ENCODE data around the gene TMC1. TPM values are rescaled to one million over a fixed set of nuclear protein-coding genes. Genes with fewer than 3 reads are reported as not detected.

TMC1 gene
- total RNA-seq, 2 donors from 2014 or later, result 0.09 TPM; not detected in 1

DNA sequence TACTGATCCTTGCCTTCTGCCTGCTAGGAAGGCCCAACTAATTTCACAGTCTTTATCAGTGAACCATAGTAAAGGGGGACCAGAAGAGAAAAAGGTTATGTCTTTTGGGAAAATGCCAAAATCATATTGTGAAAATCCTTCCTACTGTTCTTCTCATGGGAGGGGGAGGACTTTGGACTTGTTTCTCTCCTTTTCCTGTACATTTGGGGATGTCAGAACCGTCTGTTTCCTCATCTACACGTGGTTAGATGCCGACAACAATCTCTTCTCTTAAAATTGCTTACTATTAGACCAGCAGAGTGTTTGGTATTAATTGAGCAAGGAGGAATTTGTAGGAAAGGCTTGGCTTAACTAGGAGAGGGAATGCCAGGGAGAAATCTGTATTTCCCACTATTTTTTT, 77.2 kb downstream of the TMC1 start:
- Histone ChIP-seq H3K9ac (ENCODE audit: extremely low read depth, low read length, poor library complexity, severe bottlenecking) (no peak overlapping the region), H3K27me3 (ENCODE audit: control insufficient read depth, insufficient read depth, low read length, poor library complexity, severe bottlenecking) (no peaks in the 10 kb centered on the region), H3K27ac (ENCODE audit: low read depth, low read length) (no peak overlapping the region), H3K4me3 (ENCODE audit: low read length) (no peak overlapping the region), H3K9me3 (ENCODE audit: control insufficient read depth, low read length) (no peaks in the 10 kb centered on the region), H3K4me1 (ENCODE audit: control insufficient read depth, insufficient read depth, low read length) (no peaks in the 10 kb centered on the region), H3K36me3 (ENCODE audit: control insufficient read depth, insufficient read depth, low read length) (no peaks in the 10 kb centered on the region)
- no peaks in the 10 kb centered on the region for H3K4me1 Mint-ChIP-seq
- TF ChIP-seq, protein P1, sequence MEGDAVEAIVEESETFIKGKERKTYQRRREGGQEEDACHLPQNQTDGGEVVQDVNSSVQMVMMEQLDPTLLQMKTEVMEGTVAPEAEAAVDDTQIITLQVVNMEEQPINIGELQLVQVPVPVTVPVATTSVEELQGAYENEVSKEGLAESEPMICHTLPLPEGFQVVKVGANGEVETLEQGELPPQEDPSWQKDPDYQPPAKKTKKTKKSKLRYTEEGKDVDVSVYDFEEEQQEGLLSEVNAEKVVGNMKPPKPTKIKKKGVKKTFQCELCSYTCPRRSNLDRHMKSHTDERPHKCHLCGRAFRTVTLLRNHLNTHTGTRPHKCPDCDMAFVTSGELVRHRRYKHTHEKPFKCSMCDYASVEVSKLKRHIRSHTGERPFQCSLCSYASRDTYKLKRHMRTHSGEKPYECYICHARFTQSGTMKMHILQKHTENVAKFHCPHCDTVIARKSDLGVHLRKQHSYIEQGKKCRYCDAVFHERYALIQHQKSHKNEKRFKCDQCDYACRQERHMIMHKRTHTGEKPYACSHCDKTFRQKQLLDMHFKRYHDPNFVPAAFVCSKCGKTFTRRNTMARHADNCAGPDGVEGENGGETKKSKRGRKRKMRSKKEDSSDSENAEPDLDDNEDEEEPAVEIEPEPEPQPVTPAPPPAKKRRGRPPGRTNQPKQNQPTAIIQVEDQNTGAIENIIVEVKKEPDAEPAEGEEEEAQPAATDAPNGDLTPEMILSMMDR (conservative IDR thresholded peaks at IDR 0.05), result no peak
- no peak overlapping the region for H3K27ac Mint-ChIP-seq
- H3K36me3 Mint-ChIP-seq (ENCODE audit: low read depth), result no peaks in the 10 kb centered on the region
- no peaks in the 10 kb centered on the region for H3K27me3 Mint-ChIP-seq (ENCODE audit: insufficient read depth)
- H3K4me3 Mint-ChIP-seq, result no peak overlapping the region
- WGBS, 2 experiments (ENCODE audit: insufficient coverage in 1 of 2, insufficient read length in 1 of 2), result 89% methylated on average over 3 of the region's 3 CpGs; no CpG with 5 or more reads in 1 of the 2 experiments
- no peaks in the 10 kb centered on the region for H3K9me3 Mint-ChIP-seq
- DNase-seq, result no peak

DNA sequence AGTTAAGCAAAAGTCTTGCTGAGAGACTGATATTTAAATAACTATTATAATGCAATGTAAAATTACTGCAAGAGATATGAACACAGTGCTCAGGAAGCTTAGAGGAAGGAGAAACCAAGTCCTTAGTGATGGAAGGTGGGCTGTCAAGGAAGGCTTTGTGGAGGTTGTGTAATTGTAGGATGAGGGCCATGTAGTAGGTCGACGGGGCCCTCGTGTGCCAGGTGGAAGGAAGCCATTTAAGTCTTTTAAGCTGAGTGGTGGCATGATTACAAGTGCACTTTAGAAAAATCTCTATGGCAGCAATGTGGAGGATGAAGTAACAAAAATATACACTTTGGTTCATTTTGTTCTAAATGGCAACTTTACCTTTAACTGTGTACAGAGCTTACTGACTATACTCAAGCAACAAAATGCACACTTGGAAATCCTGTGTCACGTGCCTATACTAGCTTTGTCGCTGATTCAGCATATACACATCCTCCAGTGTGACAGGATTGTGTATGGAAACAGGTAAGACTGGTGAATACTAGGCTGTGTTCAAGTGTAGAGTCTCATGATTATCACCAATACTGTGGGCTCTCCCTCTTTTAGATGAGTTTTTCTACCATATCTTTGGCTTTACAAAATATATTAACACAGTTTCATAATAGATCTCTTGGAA, 78.6 kb downstream of the TMC1 start:
- Histone ChIP-seq H3K4me1 (ENCODE audit: control insufficient read depth, insufficient read depth, low read length) (no peaks in the 10 kb centered on the region), H3K36me3 (ENCODE audit: control insufficient read depth, insufficient read depth, low read length) (no peaks in the 10 kb centered on the region), H3K27me3 (ENCODE audit: control insufficient read depth, insufficient read depth, low read length, poor library complexity, severe bottlenecking) (no peaks in the 10 kb centered on the region), H3K27ac (ENCODE audit: low read depth, low read length) (no peak overlapping the region), H3K9me3 (ENCODE audit: control insufficient read depth, low read length) (no peaks in the 10 kb centered on the region), H3K9ac (ENCODE audit: extremely low read depth, low read length, poor library complexity, severe bottlenecking) (no peak overlapping the region), H3K4me3 (ENCODE audit: low read length) (no peak overlapping the region)
- Mint-ChIP-seq H3K27ac (no peak overlapping the region), H3K9me3 (no peaks in the 10 kb centered on the region), H3K36me3 (ENCODE audit: low read depth) (no peaks in the 10 kb centered on the region), H3K27me3 (ENCODE audit: insufficient read depth) (no peaks in the 10 kb centered on the region), H3K4me3 (no peak overlapping the region), H3K4me1 (no peaks in the 10 kb centered on the region)
- no peak for DNase-seq
- TF ChIP-seq, protein P1 (conservative IDR thresholded peaks at IDR 0.05), result no peak
- WGBS, 2 experiments (ENCODE audit: insufficient coverage in 1 of 2, insufficient read length in 1 of 2), result 88 to 89% methylated on average over 3 to 5 of the region's 5 CpGs

DNA sequence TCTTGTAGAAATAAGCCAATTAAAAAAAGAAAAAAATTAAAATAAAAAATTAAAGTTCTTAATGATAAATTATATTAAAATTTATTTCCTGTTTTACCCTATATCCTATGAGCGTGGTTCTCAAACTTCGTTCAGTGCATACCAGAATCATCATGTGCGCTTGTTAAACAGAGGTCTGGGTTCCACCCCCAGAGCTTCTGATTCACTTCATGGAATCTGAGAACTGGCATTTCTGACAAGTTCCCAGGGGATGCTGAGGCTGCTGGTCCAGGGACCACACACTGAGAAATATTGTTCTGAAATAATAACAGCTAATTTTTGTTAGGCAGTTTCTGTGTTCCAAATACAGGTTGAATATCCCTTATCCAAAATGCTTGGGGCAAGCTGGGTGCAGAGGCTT, 79.3 kb downstream of the TMC1 start:
- Mint-ChIP-seq H3K27me3 (ENCODE audit: insufficient read depth) (no peaks in the 10 kb centered on the region), H3K9me3 (no peaks in the 10 kb centered on the region), H3K27ac (no peak overlapping the region), H3K4me1 (no peaks in the 10 kb centered on the region), H3K4me3 (no peak overlapping the region), H3K36me3 (ENCODE audit: low read depth) (no peaks in the 10 kb centered on the region)
- 92 to 97% methylated on average over 3 of the region's 3 CpGs for WGBS, 2 experiments (ENCODE audit: insufficient coverage in 1 of 2, insufficient read length in 1 of 2)
- no peak for DNase-seq
- Histone ChIP-seq H3K27ac (ENCODE audit: low read depth, low read length) (no peak overlapping the region), H3K27me3 (ENCODE audit: control insufficient read depth, insufficient read depth, low read length, poor library complexity, severe bottlenecking) (no peaks in the 10 kb centered on the region), H3K9me3 (ENCODE audit: control insufficient read depth, low read length) (no peaks in the 10 kb centered on the region), H3K4me1 (ENCODE audit: control insufficient read depth, insufficient read depth, low read length) (no peaks in the 10 kb centered on the region), H3K36me3 (ENCODE audit: control insufficient read depth, insufficient read depth, low read length) (no peaks in the 10 kb centered on the region), H3K9ac (ENCODE audit: extremely low read depth, low read length, poor library complexity, severe bottlenecking) (no peak overlapping the region), H3K4me3 (ENCODE audit: low read length) (no peak overlapping the region)
- TF ChIP-seq, protein P1 (conservative IDR thresholded peaks at IDR 0.05), result no peak
